Stimulated activated CD4-positive, alpha-beta T cell treated with anti-CD3 and anti-CD28 coated beads, Interleukin-1b, Interleukin-23, amount 100 ng/mL, for 24 hours (primary cell): ENCODE measurements around the gene IGFBP3.
"Not testable (repeated sequence)": the region's sequence is repeated elsewhere in the genome, so short reads cannot be mapped to it uniquely, and the experiment has no call there.

Experiments
- DNase-seq, 4 experiments: peaks; one replicate each; pipeline ENCODE4 v3.0.0-alpha.2; 2020; ENCODE audit warnings: low read depth in 4 of 4, low spot score in 1 of 4

Gene IGFBP3, protein sequence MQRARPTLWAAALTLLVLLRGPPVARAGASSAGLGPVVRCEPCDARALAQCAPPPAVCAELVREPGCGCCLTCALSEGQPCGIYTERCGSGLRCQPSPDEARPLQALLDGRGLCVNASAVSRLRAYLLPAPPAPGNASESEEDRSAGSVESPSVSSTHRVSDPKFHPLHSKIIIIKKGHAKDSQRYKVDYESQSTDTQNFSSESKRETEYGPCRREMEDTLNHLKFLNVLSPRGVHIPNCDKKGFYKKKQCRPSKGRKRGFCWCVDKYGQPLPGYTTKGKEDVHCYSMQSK

DNA sequence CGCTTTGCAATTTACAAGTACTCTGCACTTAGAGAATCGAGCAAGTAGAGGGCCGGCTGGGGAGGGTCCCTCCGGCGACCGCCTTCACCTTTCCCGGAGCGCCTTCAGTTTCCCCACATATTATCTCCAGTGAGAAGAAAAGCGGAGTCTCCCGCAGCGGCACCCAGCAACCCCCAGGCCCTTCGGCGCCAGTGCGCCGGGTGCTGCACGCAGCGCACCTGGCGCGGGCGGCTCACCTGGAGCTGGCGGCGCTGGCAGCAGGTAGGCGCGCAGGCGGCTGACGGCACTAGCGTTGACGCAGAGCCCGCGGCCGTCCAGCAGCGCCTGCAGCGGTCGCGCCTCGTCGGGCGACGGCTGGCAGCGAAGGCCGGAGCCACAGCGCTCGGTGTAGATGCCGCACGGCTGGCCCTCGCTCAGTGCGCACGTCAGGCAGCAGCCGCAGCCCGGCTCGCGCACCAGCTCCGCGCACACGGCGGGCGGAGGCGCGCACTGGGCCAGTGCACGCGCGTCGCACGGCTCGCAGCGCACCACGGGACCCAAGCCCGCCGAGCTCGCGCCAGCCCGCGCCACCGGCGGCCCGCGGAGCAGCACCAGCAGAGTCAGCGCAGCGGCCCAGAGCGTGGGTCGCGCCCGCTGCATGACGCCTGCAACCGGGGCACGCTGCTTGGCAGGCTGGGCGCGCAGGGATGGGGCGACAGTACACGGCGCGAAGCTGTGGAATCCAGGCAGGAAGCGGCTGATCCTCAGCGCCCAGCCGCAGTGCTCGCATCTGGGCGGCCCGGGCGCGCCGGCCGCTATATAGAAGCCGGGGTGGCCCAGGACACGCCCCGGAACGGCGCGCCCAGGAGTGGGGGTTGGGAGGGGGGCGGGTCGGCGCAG is at the start of gene IGFBP3:
IGFBP3 (minus strand) TSS at position 771 of the 879 bp plus-strand sequence; CDS start at position 639, 132 bp downstream.
- no peak for DNase-seq

DNA sequence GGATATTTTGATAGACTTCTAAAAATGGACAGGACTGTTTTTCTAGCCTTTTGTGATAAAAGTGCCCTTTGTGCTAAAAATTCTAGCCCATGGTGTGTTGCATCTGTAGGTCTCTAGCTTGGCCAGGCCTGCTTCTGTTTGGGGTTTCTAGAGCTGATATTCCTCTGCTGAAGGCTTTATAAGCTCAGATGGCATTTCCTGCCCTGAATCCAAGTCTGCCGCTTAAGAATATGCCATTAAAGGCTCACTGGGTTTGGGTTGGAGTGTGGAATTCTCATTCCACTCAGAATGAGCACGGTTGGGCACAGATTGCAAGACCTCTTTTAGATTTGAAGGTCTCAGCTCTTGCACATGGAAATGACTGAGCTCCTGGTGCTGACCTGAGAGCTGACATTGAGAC is 49.4 kb upstream of the IGFBP3 start:
- no peak for DNase-seq

DNA sequence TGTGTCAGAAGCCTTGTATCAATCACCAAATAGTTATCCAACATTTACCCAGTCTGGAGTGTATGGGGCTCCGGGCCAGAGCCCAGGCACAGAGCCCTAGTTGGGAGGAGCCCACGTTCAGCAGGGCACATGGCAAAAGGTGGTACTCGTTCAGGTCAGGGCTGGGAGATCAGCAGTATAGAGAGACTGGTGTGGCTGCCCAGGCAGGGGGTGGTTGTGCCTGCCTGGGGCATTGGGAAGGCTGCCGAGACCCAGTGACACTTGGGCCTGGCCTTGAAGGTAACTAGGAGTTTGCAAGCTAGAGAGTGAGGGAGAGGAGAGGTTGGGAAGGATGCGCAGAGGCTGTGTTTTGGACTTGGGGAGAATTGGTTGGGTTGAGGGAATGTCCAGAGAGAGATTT is 48.9 kb upstream of the IGFBP3 start:
- DNase-seq: no peak

DNA sequence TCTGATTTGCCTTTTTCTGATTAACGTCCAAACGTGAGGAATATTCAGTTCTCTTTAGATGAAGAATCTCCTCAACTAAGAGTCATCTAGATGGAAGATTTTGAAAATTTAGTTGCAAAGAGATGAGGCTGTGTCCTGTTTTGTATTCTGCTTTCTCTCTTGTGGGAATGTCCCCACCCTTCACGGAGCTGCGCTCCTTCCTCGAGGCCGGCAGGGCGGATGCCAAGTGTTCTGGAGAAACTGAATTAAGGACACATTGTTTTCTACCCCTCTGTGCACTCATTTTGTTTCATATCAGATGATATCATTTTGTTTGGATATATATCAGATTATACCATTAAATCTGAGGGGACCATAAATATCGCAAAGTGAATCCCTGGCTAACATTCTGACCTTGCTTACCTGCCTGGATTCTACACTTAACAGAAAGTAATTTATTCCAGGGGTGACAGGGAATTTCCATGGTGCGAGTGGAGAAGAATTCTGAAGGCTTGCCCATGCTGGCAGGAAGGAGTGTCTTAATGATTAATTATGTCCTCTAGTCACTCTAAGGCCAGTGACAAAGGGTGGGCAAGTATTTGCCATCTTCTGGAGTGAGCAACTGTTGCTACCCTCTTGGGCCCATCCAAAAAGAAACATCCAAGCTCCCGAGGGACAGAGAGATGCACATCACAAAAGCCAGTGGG is 47.9 kb upstream of the IGFBP3 start:
- DNase-seq: no peak

DNA sequence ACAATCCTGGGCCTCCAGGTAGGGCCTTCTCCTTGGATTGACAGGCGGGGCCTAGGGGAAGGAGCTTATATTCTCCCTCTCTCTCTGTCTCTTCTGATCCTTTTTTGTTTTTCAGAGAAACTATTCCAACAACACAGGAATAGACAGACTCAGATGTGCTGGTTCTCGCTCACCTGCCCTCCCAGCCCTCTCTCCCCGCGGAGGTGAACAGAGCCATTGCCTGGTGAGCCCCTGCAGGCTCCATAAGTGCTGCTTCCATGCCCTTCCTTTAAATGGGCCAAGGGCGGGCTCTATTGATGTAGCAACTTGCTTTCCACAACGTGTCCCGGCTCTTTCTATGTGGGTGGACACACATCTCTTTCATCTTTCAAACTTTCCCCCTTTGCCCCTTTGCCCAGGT is 47.2 kb upstream of the IGFBP3 start:
- no peak for DNase-seq

DNA sequence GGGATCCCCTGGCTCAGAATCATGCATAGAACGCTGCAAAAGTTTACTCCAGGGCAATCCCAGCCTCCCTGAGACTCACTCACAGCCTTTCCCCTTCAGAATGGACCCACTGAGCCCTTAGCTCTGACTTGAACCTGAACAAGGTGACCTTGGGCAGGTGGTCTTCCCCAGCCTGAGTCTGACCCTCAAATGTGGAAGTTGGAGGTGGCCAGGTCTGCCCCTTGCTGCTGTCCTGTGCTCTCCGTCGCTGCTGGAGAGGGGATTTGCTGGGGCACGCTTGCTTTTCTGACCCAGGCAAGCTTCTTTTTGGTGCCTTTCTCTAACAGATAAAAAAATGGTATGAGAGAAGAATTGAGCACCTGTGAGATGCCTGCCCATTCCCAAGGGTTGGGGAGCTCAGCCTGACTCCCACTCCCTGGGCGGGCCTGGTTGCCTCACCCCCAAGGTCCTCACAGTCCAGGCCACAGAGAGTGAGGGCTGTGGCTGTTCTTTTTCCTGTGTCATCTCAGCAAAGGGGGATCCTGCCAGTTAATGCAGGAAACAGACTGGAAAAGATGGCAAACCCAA is 46.6 kb upstream of the IGFBP3 start:
- DNase-seq: no peak

DNA sequence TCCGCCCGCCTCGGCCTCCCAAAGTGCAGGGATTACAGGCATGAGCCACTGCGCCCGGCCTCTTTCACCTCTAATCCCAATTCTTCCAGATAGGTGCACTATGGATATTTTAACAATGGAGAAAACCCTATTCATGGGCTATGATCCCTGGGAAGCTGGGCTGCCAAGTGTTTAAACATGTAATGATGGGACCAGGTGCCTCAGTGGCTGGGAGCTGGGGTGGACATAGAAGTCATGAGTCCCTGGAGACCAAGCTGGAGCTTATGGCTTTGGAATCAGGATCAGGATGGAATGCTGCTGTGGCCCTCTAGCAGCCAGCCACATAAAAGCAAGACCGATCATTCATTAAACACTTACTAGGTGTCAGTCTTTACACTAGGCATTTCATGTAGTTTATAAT is 41.8 kb upstream of the IGFBP3 start:
- DNase-seq: no peak

DNA sequence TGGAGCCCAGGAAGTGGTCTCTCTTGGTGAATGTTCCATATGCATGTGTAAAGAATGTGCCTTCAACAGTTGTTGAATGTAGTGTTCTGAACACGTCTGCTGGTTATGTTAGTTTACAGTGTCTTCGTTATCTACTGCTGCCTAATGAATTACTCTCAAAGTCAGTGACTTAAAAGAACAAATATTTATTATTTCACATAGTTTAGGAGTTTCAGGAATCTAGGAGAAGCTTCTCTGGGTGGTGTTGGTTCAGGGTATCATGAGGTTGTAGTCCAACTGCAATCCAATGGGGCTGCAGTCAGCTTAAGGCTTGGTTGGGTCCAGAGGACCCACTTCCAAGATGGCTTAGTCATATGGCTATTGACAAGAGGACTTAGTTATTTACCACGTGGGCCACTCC is 36.6 kb upstream of the IGFBP3 start:
- DNase-seq: no peak

DNA sequence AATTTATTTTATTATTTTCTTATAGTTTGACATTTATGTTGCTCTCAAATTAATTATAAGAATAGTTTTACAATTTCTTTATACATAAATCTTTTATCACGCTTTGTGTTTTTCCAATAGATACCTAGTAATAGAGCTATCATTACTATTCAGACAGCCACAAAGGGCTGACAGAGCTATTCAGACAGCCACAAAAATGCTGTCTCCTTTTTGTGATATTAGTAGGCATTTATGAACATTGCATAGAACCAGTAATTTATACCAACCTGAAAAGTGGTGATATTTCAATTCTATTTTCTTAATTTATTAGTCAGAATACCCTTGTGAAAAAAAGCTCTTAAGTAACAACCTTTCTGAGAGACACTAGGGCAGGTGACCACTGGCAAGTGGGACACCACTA is 34.2 kb upstream of the IGFBP3 start:
- no peak for DNase-seq

DNA sequence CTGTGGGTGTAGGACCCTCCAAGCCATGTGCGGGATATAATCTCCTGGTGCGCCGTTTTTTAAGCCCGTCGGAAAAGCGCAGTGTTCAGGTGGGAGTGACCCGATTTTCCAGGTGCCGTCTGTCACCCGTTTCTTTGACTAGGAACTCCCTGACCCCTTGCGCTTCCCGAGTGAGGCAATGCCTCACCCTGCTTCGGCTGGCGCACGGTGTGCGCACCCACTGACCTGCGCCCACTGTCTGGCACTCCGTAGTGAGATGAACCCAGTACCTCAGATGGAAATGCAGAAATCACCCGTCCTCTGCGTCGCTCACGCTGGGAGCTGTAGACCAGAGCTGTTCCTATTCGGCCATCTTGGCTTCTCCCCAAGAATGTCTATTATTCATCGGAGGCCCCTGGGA is 32.0 kb upstream of the IGFBP3 start:
- not testable (repeated sequence) for DNase-seq

DNA sequence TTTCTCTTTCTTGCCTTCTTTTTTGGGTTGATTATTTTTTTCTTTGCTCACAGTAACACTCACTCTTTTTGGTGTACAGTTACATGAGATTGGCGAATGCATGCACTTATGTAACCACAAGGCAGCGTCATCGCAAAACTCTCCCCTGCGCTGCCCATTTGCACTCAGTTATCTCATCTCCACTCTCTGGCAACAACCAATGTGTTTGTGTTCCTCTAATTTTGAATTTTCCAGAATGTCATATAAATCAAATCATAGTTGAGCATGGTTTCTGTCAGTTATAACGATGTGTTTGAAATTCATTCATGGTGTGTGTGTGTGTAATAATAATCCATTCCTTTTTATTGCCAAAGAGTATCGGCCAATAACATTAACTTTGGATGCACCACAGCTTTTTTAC is 23.0 kb upstream of the IGFBP3 start:
- DNase-seq: no peak

DNA sequence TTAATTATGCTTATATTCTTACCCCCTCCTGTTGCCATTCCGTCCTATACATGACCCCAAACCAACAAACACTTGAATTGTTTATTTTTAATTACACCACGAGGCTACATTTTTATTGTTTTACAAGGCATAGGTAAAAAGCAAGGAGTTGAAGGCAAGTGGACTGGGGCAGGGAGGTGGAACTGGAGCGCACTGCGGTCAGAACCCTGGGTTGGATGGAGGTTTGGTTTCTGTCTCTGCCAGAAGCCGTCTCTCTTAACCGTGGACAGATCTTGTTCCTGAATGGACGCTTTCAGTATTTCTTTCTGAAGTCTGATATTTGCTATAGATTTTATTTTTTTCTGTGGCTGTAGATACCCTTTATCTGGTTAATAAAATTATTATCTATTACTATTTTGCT is 19.9 kb upstream of the IGFBP3 start:
- DNase-seq: no peak

DNA sequence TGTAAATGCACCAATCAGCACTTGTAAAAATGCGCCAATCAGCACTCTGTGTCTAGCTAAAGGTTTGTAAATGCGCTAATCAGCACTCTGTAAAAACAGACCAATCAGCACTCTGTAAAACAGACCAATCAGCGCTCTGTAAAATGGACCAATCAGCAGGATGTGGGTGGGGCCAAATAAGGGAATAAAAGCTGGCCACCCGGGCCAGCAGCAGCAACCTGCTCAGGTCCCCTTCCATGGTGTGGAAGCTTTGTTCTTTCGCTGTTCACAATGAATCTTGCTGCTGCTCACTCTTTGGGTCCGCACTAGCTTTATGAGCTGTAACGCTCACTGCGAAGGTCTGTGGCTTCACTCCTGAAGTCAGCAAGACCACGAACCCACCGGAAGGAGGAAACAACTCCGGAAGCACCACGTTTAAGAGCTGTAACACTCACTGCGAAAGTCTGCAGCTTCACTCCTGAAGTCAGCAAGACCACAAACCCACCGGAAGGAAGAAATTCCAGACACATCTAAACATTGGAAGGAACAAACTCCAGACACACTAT is 19.2 kb upstream of the IGFBP3 start:
- DNase-seq: not testable (repeated sequence)

DNA sequence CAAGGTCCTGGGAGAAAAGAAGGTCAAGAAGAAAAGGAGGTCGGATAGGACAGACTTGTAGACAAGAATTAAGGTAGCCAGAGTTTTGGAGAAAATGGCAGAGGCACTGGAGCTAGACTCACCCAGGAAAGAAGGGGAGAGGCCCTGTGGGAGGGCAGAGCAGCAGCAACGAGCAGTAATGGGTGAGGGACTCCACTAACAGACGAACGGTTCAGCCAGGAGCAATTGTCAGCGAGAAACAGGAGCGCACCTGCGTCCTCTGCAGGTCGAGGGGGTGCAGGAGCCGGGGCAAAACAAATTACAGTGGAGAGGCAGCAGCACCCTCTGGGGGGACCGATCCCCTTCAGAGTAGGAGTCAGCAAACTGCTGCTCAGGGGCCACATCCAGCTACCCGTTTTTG is 18.5 kb upstream of the IGFBP3 start:
- DNase-seq: no peak

DNA sequence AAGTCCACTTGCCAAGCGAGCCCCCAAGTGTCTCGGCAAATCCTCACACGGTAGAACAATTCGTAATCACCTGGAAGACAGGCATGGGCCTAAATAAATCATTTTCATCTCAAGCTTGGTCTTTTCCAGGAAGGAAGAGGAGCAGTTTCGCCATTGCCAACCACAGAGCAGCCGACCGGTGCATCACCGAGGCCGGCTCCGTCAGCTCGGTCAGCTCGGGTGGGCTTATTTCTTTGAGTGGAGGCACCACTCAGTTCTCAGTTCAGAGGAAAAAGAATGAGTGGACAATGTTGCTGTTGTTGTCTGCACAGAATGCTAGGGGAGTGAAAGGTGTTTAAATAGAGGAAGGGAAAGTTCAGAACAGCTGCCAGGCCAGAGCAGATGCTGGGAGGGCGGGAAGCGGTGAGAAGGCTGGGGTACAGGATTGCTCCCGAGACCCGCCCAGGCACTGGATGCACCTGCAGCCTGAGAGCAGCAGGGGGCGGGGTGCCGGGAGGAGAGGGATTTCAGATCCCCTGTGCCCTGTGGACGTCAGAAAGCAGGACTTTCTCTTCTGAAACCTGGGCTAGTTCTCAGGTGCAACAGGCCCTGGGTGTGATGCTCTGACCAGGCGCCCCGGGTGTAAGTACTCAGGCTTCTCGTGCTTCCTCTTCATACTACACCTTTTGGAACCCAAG is 17.7 kb upstream of the IGFBP3 start:
- no peak for DNase-seq

DNA sequence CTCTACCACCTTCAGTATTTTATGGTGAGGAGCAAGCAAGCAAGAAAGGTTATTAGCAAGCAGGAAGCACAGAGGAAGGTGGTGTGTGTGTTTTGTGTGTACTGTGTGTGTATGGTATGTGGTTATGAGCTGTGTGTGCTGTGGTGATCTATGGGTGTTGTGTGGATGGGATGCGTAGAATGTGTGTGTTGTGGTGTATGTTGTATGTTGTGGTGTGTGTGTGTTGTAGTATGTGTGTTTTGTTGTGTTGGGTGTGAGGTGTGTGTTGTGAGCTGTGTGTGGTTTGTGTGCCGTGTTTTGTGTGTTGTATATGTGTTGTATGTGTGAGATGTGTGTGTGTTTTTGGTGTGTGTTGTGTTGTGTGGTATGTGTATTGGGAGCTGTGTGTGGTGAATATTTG is 16.8 kb upstream of the IGFBP3 start:
- no peak for DNase-seq

DNA sequence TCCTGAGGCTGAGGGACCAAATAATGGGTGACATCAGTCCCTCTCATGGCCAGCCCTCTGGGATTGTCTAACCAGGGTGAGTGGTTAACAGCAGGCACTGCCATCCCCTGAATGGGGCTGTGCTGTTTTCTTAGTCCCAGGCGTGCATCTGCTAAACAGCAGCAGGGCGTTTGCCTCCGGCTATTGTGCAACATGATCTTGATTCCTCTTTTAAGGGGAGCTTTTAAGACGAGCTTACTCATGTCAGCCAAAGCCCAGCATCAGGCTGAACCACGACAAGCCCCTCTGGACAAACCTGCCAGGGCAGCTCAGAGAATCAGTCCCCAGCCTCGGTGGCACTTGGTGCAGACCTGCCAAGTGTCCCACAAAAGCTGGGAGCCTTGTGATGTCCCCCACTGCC is 16.2 kb upstream of the IGFBP3 start:
- DNase-seq: no peak

DNA sequence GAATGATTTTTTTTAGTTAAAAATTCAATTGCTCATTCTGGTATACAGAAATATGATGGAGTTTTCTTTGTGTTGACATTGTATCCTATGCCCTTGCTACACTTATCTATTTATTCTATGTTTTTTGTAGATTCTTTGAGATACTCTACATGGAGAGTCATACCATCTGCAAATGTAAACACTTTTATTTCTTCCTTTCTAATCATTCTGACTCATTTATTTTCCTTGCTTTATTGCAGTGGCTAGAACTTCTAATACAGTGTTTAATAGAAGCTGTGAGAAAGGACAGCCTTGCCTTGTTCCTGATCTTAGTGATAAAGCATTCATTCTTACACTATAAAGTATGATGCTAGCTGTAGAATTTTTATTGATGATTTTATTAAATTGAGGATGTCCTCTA is 9.9 kb upstream of the IGFBP3 start:
- DNase-seq: no peak

DNA sequence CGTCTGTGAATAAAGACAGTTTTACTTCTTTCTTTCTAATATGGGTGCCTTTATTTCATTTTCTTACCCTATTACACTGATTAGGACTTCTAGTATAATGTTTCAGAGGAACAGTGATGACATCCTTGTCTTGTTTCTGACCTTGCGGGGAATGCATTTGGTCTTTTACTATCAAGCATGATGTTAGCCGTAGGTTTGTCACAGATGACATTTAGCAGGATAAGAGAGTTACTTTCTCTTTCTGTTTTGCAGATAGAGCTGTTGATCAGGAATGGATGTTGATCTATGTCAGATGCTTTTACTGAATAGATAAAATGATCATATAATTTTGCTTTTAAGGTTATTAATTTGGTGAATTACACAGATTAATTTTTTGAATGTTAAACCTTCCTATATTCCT is 6.6 kb upstream of the IGFBP3 start:
- DNase-seq: no peak

DNA sequence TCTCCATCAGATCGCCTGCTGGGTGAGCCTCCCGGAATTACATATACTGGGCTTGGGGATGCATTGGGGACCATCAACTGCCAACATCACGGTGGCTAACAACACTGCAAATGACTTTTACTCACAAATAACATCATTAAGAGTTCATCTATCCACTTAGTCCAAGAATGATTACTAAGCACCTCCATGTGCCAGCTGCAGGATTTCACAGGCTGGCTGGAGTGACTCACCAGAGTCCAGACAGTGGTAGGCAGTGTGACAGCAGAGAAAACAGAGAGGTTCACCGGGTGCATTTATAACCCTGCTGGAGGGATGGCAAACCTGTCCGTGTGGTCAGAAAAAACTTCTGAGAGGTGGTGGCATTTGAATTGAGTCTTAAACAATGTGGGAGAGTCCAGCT is 3.2 kb upstream of the IGFBP3 start:
- no peak for DNase-seq

DNA sequence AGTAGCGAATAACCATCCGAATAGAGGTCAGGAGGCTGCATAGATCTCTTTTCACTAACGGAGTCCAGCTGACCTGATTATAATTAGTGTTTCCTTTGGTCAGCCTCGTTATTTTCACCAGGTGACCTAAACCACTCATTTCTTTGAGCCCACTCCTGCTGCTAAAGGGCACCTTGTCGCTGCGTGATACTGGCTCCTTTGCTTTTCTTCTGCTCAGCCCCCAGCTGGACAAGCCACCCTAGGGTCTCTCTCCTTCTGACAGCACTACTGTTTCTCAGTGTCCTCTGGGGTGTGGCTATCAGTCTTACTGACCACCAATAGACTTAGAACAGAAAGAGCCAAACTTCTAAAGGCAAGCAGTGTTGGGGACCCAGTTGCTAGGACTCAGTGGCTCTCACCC is 2.7 kb upstream of the IGFBP3 start:
- DNase-seq: no peak
